ENCODE measurements around the gene SMARCD1.

GRCh38 chr12:50103351-50103750 is 18.2 kb downstream of the SMARCD1 start:
- TF ChIP-seq TAF1 (IDR thresholded peaks at IDR 0.05; ENCODE audit: borderline replicate concordance, insufficient read depth, low read length) = no peak
- TF ChIP-seq REST (IDR thresholded peaks at IDR 0.05; ENCODE audit: insufficient read depth in 1 of 2, low read depth in 2 of 2, low read length in 2 of 2) = no peak
- TF ChIP-seq POLR2AphosphoS5 (IDR thresholded peaks at IDR 0.05; ENCODE audit: low read depth, low read length) = no peak
- TF ChIP-seq FOXP2 (optimal IDR thresholded peaks at IDR 0.05; ENCODE audit: borderline replicate concordance, extremely low read depth, extremely low read length, insufficient read depth) = no peak

Data from PFSK-1 (cell line).